ENCODE results near the gene IRF5.
"Not testable (repeated sequence)": the region's sequence is repeated elsewhere in the genome, so short reads cannot be mapped to it uniquely, and the experiment has no call there.

IRF5 gene

GRCh38 chr7:128906766-128907559 is 30.8 kb upstream of the IRF5 start:
- TF ChIP-seq, protein P1, sequence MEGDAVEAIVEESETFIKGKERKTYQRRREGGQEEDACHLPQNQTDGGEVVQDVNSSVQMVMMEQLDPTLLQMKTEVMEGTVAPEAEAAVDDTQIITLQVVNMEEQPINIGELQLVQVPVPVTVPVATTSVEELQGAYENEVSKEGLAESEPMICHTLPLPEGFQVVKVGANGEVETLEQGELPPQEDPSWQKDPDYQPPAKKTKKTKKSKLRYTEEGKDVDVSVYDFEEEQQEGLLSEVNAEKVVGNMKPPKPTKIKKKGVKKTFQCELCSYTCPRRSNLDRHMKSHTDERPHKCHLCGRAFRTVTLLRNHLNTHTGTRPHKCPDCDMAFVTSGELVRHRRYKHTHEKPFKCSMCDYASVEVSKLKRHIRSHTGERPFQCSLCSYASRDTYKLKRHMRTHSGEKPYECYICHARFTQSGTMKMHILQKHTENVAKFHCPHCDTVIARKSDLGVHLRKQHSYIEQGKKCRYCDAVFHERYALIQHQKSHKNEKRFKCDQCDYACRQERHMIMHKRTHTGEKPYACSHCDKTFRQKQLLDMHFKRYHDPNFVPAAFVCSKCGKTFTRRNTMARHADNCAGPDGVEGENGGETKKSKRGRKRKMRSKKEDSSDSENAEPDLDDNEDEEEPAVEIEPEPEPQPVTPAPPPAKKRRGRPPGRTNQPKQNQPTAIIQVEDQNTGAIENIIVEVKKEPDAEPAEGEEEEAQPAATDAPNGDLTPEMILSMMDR (IDR thresholded peaks at IDR 0.05; ENCODE audit: control insufficient read depth, extremely low read depth, insufficient read depth): no peak
- H3K4me3 ChIP-seq (ENCODE audit: low read depth, low read length): no peak overlapping the region
- no peak for DNase-seq (ENCODE audit: low read depth)

DNA sequence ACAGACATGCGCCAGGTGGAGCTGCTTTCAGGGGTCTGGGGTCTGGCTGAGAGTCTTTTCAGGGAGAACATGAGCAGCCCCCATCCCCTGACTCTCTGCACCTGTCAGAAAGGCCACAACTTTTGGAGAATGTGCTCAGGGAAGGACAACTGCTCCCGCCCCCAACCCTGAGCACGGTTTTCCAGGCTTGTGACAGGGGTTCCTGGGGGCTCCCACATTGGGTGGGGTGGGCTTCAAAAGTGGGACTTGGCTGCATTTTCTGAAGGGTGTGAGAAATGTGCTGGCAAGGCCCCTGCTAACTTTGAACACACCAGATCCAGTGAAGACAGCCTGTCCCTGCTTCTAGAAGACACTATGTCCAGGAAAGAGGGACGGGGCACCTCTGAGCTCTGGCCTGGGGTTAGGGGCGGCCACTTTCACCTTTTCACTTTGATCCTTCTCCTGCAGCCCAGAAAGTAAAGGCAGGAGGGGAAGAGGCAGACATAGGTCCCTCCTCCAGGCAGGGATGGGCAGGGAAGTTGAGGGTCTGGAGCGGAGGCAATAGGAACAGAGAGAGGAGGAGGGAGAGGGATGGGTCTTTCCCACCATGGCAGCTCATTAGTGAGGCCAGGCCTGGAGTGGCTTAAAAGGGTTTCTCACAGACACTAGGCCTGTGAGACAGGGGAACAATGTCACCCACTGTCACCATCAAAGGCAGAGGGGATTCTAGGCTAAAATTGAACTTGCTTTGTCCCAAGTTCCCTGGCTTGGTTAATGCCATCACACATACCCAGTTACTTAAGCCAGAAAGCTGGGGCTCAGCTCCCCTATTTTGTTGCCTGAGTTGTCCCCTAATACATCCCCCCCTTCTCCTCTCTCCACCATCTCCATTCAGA is 28.7 kb upstream of the IRF5 start:
- no peak for DNase-seq (ENCODE audit: low read depth)
- H3K4me3 ChIP-seq (ENCODE audit: low read depth, low read length): no peak overlapping the region
- TF ChIP-seq, protein P1 (IDR thresholded peaks at IDR 0.05; ENCODE audit: control insufficient read depth, extremely low read depth, insufficient read depth): no peak

DNA sequence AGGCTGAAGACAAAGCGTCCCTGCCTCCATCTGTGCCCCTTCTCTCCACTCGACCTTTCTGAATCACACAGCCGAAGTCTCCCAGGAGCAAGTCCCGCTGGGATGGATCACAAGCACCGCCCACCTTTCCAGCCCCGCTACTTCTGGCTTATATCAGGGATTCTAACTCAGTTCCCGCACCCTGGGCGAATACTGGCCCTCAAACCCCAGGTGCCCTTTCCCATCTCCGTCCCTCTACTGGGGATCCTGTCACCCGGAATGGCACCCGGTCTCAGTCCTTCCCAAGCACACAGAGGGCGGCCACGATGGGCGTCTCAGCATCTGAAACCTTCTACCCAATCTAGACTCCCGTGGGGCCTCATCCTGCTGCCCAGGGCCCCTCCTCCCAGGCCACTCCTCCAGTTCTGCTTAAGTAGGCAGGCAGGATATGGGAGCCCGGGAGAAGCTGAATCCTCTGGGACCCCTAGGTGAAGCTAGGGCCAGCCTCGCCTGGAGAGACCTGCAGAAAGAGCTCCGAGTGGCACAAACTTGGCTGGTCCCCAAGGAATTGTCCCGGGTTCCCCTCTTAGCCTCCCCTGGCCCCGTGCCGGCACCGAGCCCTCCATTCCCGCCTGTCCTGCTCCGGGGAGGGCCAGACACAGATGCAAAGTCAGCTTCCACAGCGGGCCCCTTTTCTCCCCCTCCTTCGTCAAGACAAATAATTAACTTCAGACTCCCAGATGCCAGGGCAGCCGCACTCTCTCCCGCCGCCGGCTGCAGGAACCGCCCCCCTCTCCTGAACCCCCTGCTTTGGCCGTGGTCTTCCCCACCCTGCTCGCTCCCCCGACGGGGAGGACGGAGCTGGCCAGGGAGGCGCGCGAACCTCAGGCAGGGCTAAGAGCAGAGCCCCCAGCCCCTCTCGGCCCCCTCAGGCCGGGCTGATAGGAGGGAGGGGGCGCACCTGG is 27.8 kb upstream of the IRF5 start:
- no peak overlapping the region for H3K4me3 ChIP-seq (ENCODE audit: low read depth, low read length)
- DNase-seq (ENCODE audit: low read depth): no peak

DNA sequence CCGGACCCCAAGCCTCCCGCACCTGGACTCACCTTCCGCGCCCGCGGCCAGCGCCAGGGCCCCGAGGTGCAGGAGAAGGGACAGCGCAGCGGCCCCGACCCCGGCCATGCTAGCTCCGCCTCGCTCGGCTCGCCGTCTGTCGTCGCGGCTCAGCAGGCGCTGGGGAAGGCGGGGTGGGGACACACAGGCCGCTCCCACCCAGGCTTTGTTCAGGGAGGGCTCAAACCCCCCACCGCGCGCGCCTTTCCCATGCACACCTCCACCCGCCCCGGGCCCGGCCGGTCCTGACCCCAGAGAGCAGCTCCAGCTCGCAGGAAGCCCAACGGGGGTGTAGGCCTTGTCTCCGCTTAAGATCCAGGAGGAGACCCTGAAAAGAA is 27.2 kb upstream of the IRF5 start, which contains the start of gene KCP:
Gene KCP (minus strand): TSS at position 141 of the 377 bp plus-strand sequence. CDS start 33 bp downstream, at position 108.
- TF ChIP-seq, protein P1 (IDR thresholded peaks at IDR 0.05; ENCODE audit: control insufficient read depth, extremely low read depth, insufficient read depth): no peak
- H3K4me3 ChIP-seq (ENCODE audit: low read depth, low read length): no peak within 1 kb of the TSS
- DNase-seq (ENCODE audit: low read depth): no peak

More for the DNA sequence above, 27.8 kb upstream of the IRF5 start:
- TF ChIP-seq, protein P1 (IDR thresholded peaks at IDR 0.05; ENCODE audit: control insufficient read depth, extremely low read depth, insufficient read depth): no peak

- TF ChIP-seq, protein P1 (IDR thresholded peaks at IDR 0.05; ENCODE audit: control insufficient read depth, extremely low read depth, insufficient read depth): no peak
- H3K4me3 ChIP-seq (ENCODE audit: low read depth, low read length): 0 out of 2 replicates have a peak overlapping the region, but pooled peaks have one; percentile 4
- peak; percentile 58 for DNase-seq (ENCODE audit: low read depth)
Observed at GRCh38 chr7:128911423-128912031, 26.2 kb upstream of the IRF5 start.

- DNase-seq (ENCODE audit: low read depth): no peak
- TF ChIP-seq, protein P1 (IDR thresholded peaks at IDR 0.05; ENCODE audit: control insufficient read depth, extremely low read depth, insufficient read depth): no peak
Observed at GRCh38 chr7:128912281-128912680, 25.4 kb upstream of the IRF5 start.

GRCh38 chr7:128912709-128913495 is 24.8 kb upstream of the IRF5 start:
- DNase-seq (ENCODE audit: low read depth); H3K4me3 ChIP-seq (ENCODE audit: low read depth, low read length): not testable (repeated sequence)

More at GRCh38 chr7:128912281-128912680, 25.4 kb upstream of the IRF5 start:
- H3K4me3 ChIP-seq (ENCODE audit: low read depth, low read length): no peak overlapping the region
